HPDE6-E6E7 (cell line): ENCODE results near the gene SCPEP1.
"Not testable (repeated sequence)": the region's sequence is repeated elsewhere in the genome, so short reads cannot be mapped to it uniquely, and the experiment has no call there.

ENCODE experiments used
- DNase-seq: peaks from one replicate; pipeline ENCODE4 v3.0.0; 2011; ENCODE audit warnings: missing footprints; ENCODE audit errors: extremely low spot score

Gene SCPEP1

GRCh38 chr17:56977673-56978395 lies at the start of gene SCPEP1:
TSS of gene SCPEP1 (plus strand) at chr17:56978131. CDS start at chr17:56978160, 29 bp downstream.
- DNase-seq: peak; percentile 83

- DNase-seq: no peak
Measured at GRCh38 chr17:56928586-56928985, 49.3 kb upstream of the SCPEP1 start.

- DNase-seq: no peak
Measured at GRCh38 chr17:56929362-56929969, 48.5 kb upstream of the SCPEP1 start.

GRCh38 chr17:56930739-56931337 lies 47.1 kb upstream of the SCPEP1 start:
- no peak for DNase-seq

GRCh38 chr17:56933151-56933745 lies 44.7 kb upstream of the SCPEP1 start:
- DNase-seq: no peak

GRCh38 chr17:56933868-56934267 lies 44.1 kb upstream of the SCPEP1 start:
- DNase-seq: no peak

GRCh38 chr17:56934280-56934679 lies 43.7 kb upstream of the SCPEP1 start:
- DNase-seq: no peak

- no peak for DNase-seq
Measured at GRCh38 chr17:56935461-56935860, 42.5 kb upstream of the SCPEP1 start.

GRCh38 chr17:56936697-56937322 lies 41.1 kb upstream of the SCPEP1 start:
- DNase-seq: no peak

GRCh38 chr17:56937687-56938086 lies 40.2 kb upstream of the SCPEP1 start:
- DNase-seq: no peak

- DNase-seq: not testable (repeated sequence)
Measured at GRCh38 chr17:56938206-56938605, 39.7 kb upstream of the SCPEP1 start.

GRCh38 chr17:56939869-56940484 lies 38.0 kb upstream of the SCPEP1 start:
- no peak for DNase-seq

- no peak for DNase-seq
Measured at GRCh38 chr17:56943505-56944125, 34.3 kb upstream of the SCPEP1 start.

- no peak for DNase-seq
Measured at GRCh38 chr17:56945938-56946505, 31.9 kb upstream of the SCPEP1 start.

- DNase-seq: no peak
Measured at GRCh38 chr17:56947741-56948140, 30.2 kb upstream of the SCPEP1 start.

- DNase-seq: no peak
Measured at GRCh38 chr17:56948491-56948890, 29.4 kb upstream of the SCPEP1 start.

GRCh38 chr17:56949595-56949994 lies 28.3 kb upstream of the SCPEP1 start:
- DNase-seq: no peak

- DNase-seq: no peak
Measured at GRCh38 chr17:56956992-56957391, 20.9 kb upstream of the SCPEP1 start.

- peak; percentile 90 for DNase-seq
Measured at GRCh38 chr17:56960596-56961538, 17.1 kb upstream of the SCPEP1 start, which contains the start of gene COIL. TSS of gene COIL (minus strand) at chr17:56961050. CDS start at chr17:56961019, 31 bp downstream.

- DNase-seq: not testable (repeated sequence)
Measured at GRCh38 chr17:56965241-56965640, 12.7 kb upstream of the SCPEP1 start.
